B cell (primary cell): ENCODE results near the gene PBX1. TPM values are rescaled to one million over a fixed set of nuclear protein-coding genes. Genes with fewer than 3 reads are reported as not detected.

Experiments used
- ATAC-seq: fragments of 200-7000 bp; cut with Tn5 transposase; one replicate; pipeline ENCODE4 v1.10.0; 2021; ENCODE audit warnings: low read depth, mild to moderate bottlenecking, moderate number of reproducible peaks, moderate library complexity
- CTCF ChIA-PET: fragments of 350-600 bp; sonication (Branson Sonifier 250); formaldehyde crosslinking; loops from one replicate; lab custom pipeline; 2021; ENCODE audit warnings: antibody characterized with exemption, inconsistent platforms; lab: Charles Lee
- POLR2A ChIA-PET: fragments of 350-600 bp; sonication (Branson Sonifier 250); formaldehyde crosslinking; loops from one replicate; lab custom pipeline; 2021; ENCODE audit warnings: antibody characterized with exemption; lab: Charles Lee
- DNase-seq: peaks from one replicate; pipeline ENCODE4 v3.0.0; 2013
- H2AFZ ChIP-seq: 2 replicates; pipeline ENCODE4 v1.6.1; 2012; ENCODE audit warnings: mild to moderate bottlenecking, low read depth, low read length; ENCODE audit not compliant: insufficient read depth, poor library complexity, severe bottlenecking
- H3K27ac ChIP-seq, 2 donors: 1 replicate in 1 of 2; 2 replicates in 1 of 2; pipeline ENCODE4 v1.5.1; 2012 to 2013; ENCODE audit warnings: low read length in 2 of 2, mild to moderate bottlenecking in 2 of 2, moderate library complexity in 1 of 2
- H3K27me3 ChIP-seq, 4 experiments: fragments of 200-600 bp in 1 of 4; sonication (generic) in 1 of 4; replicated peaks in 1 of 4; 1 replicate in 2 of 4; 2 replicates in 2 of 4; pipeline versions ENCODE4 v1.6.1 to v1.7.0; 2013 to 2016; ENCODE audit warnings: low read length in 3 of 4, mild to moderate bottlenecking in 2 of 4, mixed read lengths in 1 of 4, moderate library complexity in 1 of 4; ENCODE audit not compliant: insufficient read depth in 4 of 4, control insufficient read depth in 3 of 4; ENCODE audit errors: control extremely low read depth in 1 of 4
- H3K36me3 ChIP-seq, 2 experiments: replicated peaks in 1 of 2; 1 replicate in 1 of 2; 2 replicates in 1 of 2; pipeline versions ENCODE4 v1.6.1 to v1.7.1; 2013; ENCODE audit warnings: low read length in 1 of 2; ENCODE audit not compliant: insufficient read depth in 2 of 2, control insufficient read depth in 1 of 2; ENCODE audit errors: control extremely low read depth in 1 of 2, extremely low read depth in 1 of 2
- H3K4me1 ChIP-seq, 2 donors: fragments of 200-600 bp in 1 of 2; sonication (generic) in 1 of 2; 1 replicate in 1 of 2; 2 replicates in 1 of 2; pipeline versions ENCODE4 v1.5.1 to v1.6.1; 2013 to 2017; ENCODE audit warnings: low read length in 2 of 2; ENCODE audit not compliant: control insufficient read depth in 2 of 2, insufficient read depth in 2 of 2
- H3K4me2 ChIP-seq: replicated peaks from 2 replicates; pipeline ENCODE3; 2012; ENCODE audit warnings: mild to moderate bottlenecking, low read depth, low read length; ENCODE audit not compliant: poor library complexity, severe bottlenecking
- H3K4me3 ChIP-seq, 5 experiments: fragments of 200-600 bp in 1 of 5; sonication (generic) in 1 of 5; 1 replicate in 3 of 5; 2 replicates in 2 of 5; pipeline versions ENCODE4 v1.5.1 to v1.7.0; 2011 to 2016; ENCODE audit warnings: low read length in 4 of 5, mild to moderate bottlenecking in 4 of 5, low read depth in 2 of 5, control low read depth in 1 of 5, moderate library complexity in 1 of 5; ENCODE audit not compliant: insufficient read depth in 1 of 5; ENCODE audit errors: control extremely low read depth in 1 of 5, extremely low read depth in 1 of 5
- H3K79me2 ChIP-seq: fragments of 200-600 bp; sonication (generic); one replicate; pipeline ENCODE4 v1.6.0; 2016; ENCODE audit warnings: low read length; ENCODE audit not compliant: control insufficient read depth, insufficient read depth
- H3K9ac ChIP-seq: fragments of 200-600 bp; sonication (generic); 2 replicates; pipeline ENCODE4 v1.6.1; 2017; ENCODE audit warnings: mild to moderate bottlenecking, low read length, moderate library complexity
- H3K9me3 ChIP-seq, 3 donors: one replicate each; pipeline versions ENCODE4 v1.6.1 to v1.7.1; 2013; ENCODE audit warnings: low read length in 2 of 3; ENCODE audit not compliant: control insufficient read depth in 2 of 3, insufficient read depth in 1 of 3; ENCODE audit errors: control extremely low read depth in 1 of 3
- H4K20me1 ChIP-seq: 2 replicates; pipeline ENCODE4 v1.6.0; 2012; ENCODE audit warnings: mild to moderate bottlenecking, low read length; ENCODE audit not compliant: insufficient read depth, control insufficient read depth, poor library complexity, severe bottlenecking
- H3K27ac Mint-ChIP-seq: one replicate; pipeline ENCODE4 v1.8.0; 2021; ENCODE audit warnings: mixed read lengths
- H3K27me3 Mint-ChIP-seq: one replicate; pipeline ENCODE4 v1.8.0; 2021; ENCODE audit warnings: mixed read lengths
- H3K4me1 Mint-ChIP-seq: one replicate; pipeline ENCODE4 v1.8.0; 2021; ENCODE audit warnings: mixed read lengths
- H3K4me3 Mint-ChIP-seq: one replicate; pipeline ENCODE4 v1.8.0; 2021; ENCODE audit warnings: mixed read lengths
- H3K9me3 Mint-ChIP-seq: one replicate; pipeline ENCODE4 v1.8.0; 2022; ENCODE audit warnings: mixed read lengths; ENCODE audit not compliant: insufficient read depth
- EZH2 ChIP-seq: IDR thresholded peaks from 2 replicates; pipeline ENCODE4 v1.6.1; 2012; ENCODE audit warnings: borderline replicate concordance, low read depth, mild to moderate bottlenecking, moderate library complexity, low read length; ENCODE audit not compliant: insufficient read depth, poor library complexity, severe bottlenecking
- WGBS: methylation state at CpG from one replicate; pipeline ENCODE4 v1.1.5; 2013; ENCODE audit warnings: missing lambda C conversion rate; ENCODE audit not compliant: insufficient coverage; 5-methylcytosine and 5-hydroxymethylcytosine counted together
- intact Hi-C: fragments of 100-400 bp; cut with micrococcal nuclease; formaldehyde crosslinking; loops from one replicate; pipeline ENCODE4 v1.10.0; 2022
- polyA plus RNA-seq: library from polyadenylated mRNA; depleted of rRNA; stranded (reverse); fragments of >200 nt; gene quantifications from 2 replicates; pipeline ENCODE4 v1.2.3, GENCODE V29; 2012
- total RNA-seq, 2 donors: library from RNA; stranded (reverse); fragments of 120-200 nt in 1 of 2; gene quantifications; 1 replicate in 1 of 2; 2 replicates in 1 of 2; pipeline versions ENCODE4 v1.2.3 to v1.2.4, GENCODE V29; 2013 to 2022
- TF ChIP-seq, protein P1 (sequence below): fragments of 200-600 bp; IDR thresholded peaks from one replicate; pipeline ENCODE4 v1.8.0; 2022; ENCODE audit warnings: antibody characterized with exemption, mild to moderate bottlenecking

The PBX1 gene
- total and polyA plus RNA-seq, 2 donors (not counting 1 experiment from before 2014, with no cell fraction given): 0.32 TPM; not detected in 1

- Histone ChIP-seq H3K9ac (no peak overlapping the region), H3K36me3 (no peaks in the 10 kb centered on the region), H3K79me2 (no peaks in the 10 kb centered on the region), H3K4me1 (no peaks in the 10 kb centered on the region), H2AFZ (no peak overlapping the region), H3K9me3 (no peaks in the 10 kb centered on the region), H3K4me3 (no peak overlapping the region), H3K4me2 (no peak overlapping the region), H4K20me1 (no peaks in the 10 kb centered on the region), H3K27ac (no peak overlapping the region), H3K27me3 (no peaks in the 10 kb centered on the region)
- DNase-seq (no peak), ATAC-seq (no peak)
- Mint-ChIP-seq H3K4me1 (no peaks in the 10 kb centered on the region), H3K27ac (no peak overlapping the region), H3K9me3 (no peaks in the 10 kb centered on the region), H3K4me3 (no peak overlapping the region), H3K27me3 (no peaks in the 10 kb centered on the region)
- POLR2A ChIA-PET: no interaction called here
- 96% methylated on average over 2 of the region's 2 CpGs for WGBS
- CTCF ChIA-PET: no interaction called here
- TF ChIP-seq, protein P1, sequence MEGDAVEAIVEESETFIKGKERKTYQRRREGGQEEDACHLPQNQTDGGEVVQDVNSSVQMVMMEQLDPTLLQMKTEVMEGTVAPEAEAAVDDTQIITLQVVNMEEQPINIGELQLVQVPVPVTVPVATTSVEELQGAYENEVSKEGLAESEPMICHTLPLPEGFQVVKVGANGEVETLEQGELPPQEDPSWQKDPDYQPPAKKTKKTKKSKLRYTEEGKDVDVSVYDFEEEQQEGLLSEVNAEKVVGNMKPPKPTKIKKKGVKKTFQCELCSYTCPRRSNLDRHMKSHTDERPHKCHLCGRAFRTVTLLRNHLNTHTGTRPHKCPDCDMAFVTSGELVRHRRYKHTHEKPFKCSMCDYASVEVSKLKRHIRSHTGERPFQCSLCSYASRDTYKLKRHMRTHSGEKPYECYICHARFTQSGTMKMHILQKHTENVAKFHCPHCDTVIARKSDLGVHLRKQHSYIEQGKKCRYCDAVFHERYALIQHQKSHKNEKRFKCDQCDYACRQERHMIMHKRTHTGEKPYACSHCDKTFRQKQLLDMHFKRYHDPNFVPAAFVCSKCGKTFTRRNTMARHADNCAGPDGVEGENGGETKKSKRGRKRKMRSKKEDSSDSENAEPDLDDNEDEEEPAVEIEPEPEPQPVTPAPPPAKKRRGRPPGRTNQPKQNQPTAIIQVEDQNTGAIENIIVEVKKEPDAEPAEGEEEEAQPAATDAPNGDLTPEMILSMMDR: no peak
- TF ChIP-seq EZH2: no peak
- intact Hi-C loops: no loop called here
Measured at GRCh38 chr1:164694505-164694904, 135.5 kb downstream of the PBX1 start.

- Mint-ChIP-seq H3K4me3 (no peak overlapping the region), H3K27ac (no peak overlapping the region), H3K27me3 (no peaks in the 10 kb centered on the region), H3K4me1 (no peaks in the 10 kb centered on the region), H3K9me3 (no peaks in the 10 kb centered on the region)
- Histone ChIP-seq H3K4me3 (no peak overlapping the region), H3K9ac (no peak overlapping the region), H3K27me3 (no peaks in the 10 kb centered on the region), H3K4me2 (no peak overlapping the region), H4K20me1 (no peaks in the 10 kb centered on the region), H3K79me2 (no peaks in the 10 kb centered on the region), H2AFZ (no peak overlapping the region), H3K36me3 (no peaks in the 10 kb centered on the region), H3K9me3 (no peaks in the 10 kb centered on the region), H3K27ac (no peak overlapping the region), H3K4me1 (no peaks in the 10 kb centered on the region)
- 94% methylated on average over 5 of the region's 5 CpGs for WGBS
- TF ChIP-seq, protein P1: no peak
- TF ChIP-seq EZH2: no peak
- DNase-seq (no peak), ATAC-seq (no peak)
- POLR2A ChIA-PET: no interaction called here
- intact Hi-C loops: no loop called here
- CTCF ChIA-PET: no interaction called here
Measured at GRCh38 chr1:164695956-164696665, 137.1 kb downstream of the PBX1 start.
